Activated CD4-positive, CD25-positive, alpha-beta regulatory T cell (primary cell): ENCODE measurements around the gene AMBP.

Source experiments
- DNase-seq, 4 experiments: peaks; one replicate each; lab custom pipeline; 2025; lab: John Stamatoyannopoulos, UW

Gene AMBP

GRCh38 chr9:114031037-114031630 lies 47.0 kb downstream of the AMBP start:
- DNase-seq, result no peak

GRCh38 chr9:114030364-114030763 lies 47.7 kb downstream of the AMBP start:
- DNase-seq, result no peak

- no peak for DNase-seq
Measured at GRCh38 chr9:114029311-114030170, 48.6 kb downstream of the AMBP start.

- no peak for DNase-seq
Measured at GRCh38 chr9:114028646-114029045, 49.5 kb downstream of the AMBP start.

GRCh38 chr9:114027863-114028465 lies 50.1 kb downstream of the AMBP start:
- DNase-seq, result no peak

GRCh38 chr9:114027159-114027862 lies 50.8 kb downstream of the AMBP start:
- DNase-seq, result no peak

- DNase-seq, result no peak
Measured at GRCh38 chr9:114026335-114026734, 51.8 kb downstream of the AMBP start.

GRCh38 chr9:114025760-114026159 lies 52.3 kb downstream of the AMBP start:
- no peak for DNase-seq

- no peak for DNase-seq
Measured at GRCh38 chr9:114025196-114025753, 52.8 kb downstream of the AMBP start.

- no peak for DNase-seq
Measured at GRCh38 chr9:114023961-114024360, 54.1 kb downstream of the AMBP start.

GRCh38 chr9:114021578-114021977 lies 56.5 kb downstream of the AMBP start:
- DNase-seq, result no peak

GRCh38 chr9:114017741-114018715 lies 60.1 kb downstream of the AMBP start:
- no peak for DNase-seq

GRCh38 chr9:114016629-114017423 lies 61.3 kb downstream of the AMBP start:
- DNase-seq, result no peak

GRCh38 chr9:114016101-114016500 lies 62.0 kb downstream of the AMBP start:
- no peak for DNase-seq

- DNase-seq, result no peak
Measured at GRCh38 chr9:114015607-114016006, 62.5 kb downstream of the AMBP start.

- no peak for DNase-seq
Measured at GRCh38 chr9:114014044-114014443, 64.1 kb downstream of the AMBP start.

- DNase-seq, result no peak
Measured at GRCh38 chr9:114012126-114012525, 66.0 kb downstream of the AMBP start.

GRCh38 chr9:114011313-114011712 lies 66.8 kb downstream of the AMBP start:
- DNase-seq, result no peak
